GM10248 (cell line): ENCODE measurements around the gene TUT1.
A peak's percentile ranks its signal among the peaks of the same experiment; 100 is the strongest.

Source experiments
- CTCF ChIA-PET: fragments of 300-600 bp; sonication (Branson Sonifier 250); formaldehyde crosslinking; extraction: SDS; loops from one replicate; lab custom pipeline; 2021; ENCODE audit warnings: antibody characterized with exemption; lab: Yijun Ruan, JAX
- POLR2A ChIA-PET: fragments of 350-650 bp; sonication (Branson Sonifier 250); formaldehyde crosslinking; extraction: SDS; loops from one replicate; lab custom pipeline; 2020; ENCODE audit warnings: antibody characterized with exemption; lab: Yijun Ruan, JAX
- DNase-seq: peaks from one replicate; pipeline ENCODE4 v3.0.0; 2012; ENCODE audit errors: extremely low spot score
- CTCF ChIP-seq: IDR thresholded peaks from 2 replicates; pipeline ENCODE4 v1.5.1; 2012; ENCODE audit warnings: mild to moderate bottlenecking, low read depth; ENCODE audit errors: extremely low read depth, missing control alignments, control extremely low read depth

The TUT1 gene

GRCh38 chr11:62601372-62602140, 10.2 kb upstream of the TUT1 start, which contains the start of gene MTA2:
Gene MTA2 (minus strand): TSS chr11:62601865. CDS start chr11:62601450, 415 bp downstream.
- peak; percentile 98 for DNase-seq
- ChIA-PET CTCF (interaction anchor here (0.7 to 2.1 kb wide), 7 partner anchors 9 to 177 kb away, joined by 3 to 26 read pairs (median 4); partner anchors contain the start of genes B3GAT3 and TUT1), POLR2A (interaction anchor here (0.5 to 3.1 kb wide), 15 partner anchors 9 to 240 kb away, joined by 3 to 64 read pairs (median 4); partner anchors contain the start of genes C11orf98, CSKMT, EEF1G and INTS5)
- TF ChIP-seq CTCF, result peak; percentile 16

GRCh38 chr11:62601122-62601371, 9.7 kb upstream of the TUT1 start:
- peak; percentile 24 for DNase-seq

GRCh38 chr11:62600367-62601121, 9.2 kb upstream of the TUT1 start:
- ChIA-PET POLR2A (interaction anchor here (1.2 to 3.1 kb wide), 3 partner anchors 9 to 64 kb away, joined by 4 to 64 read pairs (median 21); partner anchors contain the start of genes C11orf98, CSKMT and TUT1), CTCF (interaction anchor here (1.3 to 2.5 kb wide), 3 partner anchors 8 to 19 kb away, joined by 4 to 26 read pairs (median 12); partner anchors contain the start of genes EML3 and TUT1)
- no peak for DNase-seq

More at GRCh38 chr11:62601122-62601371, 9.7 kb upstream of the TUT1 start:
- POLR2A ChIA-PET, result interaction anchor here (1.0 to 3.1 kb wide), 7 partner anchors 9 to 240 kb away, joined by 3 to 64 read pairs (median 6); partner anchors contain the start of genes C11orf98, CSKMT, INTS5 and TUT1
- no peak for TF ChIP-seq CTCF
- CTCF ChIA-PET, result interaction anchor here (0.8 to 2.1 kb wide), 5 partner anchors 9 to 176 kb away, joined by 4 to 26 read pairs (median 5); partner anchors contain the start of gene TUT1

GRCh38 chr11:62599901-62600300, 8.6 kb upstream of the TUT1 start:
- no peak for TF ChIP-seq CTCF
- ChIA-PET CTCF (interaction anchor here (2.1 to 2.5 kb wide), 2 partner anchors 8 to 12 kb away, joined by 12 to 26 read pairs; partner anchors contain the start of genes EML3 and TUT1), POLR2A (interaction anchor here (1.0 to 3.1 kb wide), 3 partner anchors 8 to 65 kb away, joined by 3 to 64 read pairs (median 6); partner anchors contain the start of genes C11orf98, CSKMT and TUT1)
- no peak for DNase-seq

More at GRCh38 chr11:62600367-62601121, 9.2 kb upstream of the TUT1 start:
- no peak for TF ChIP-seq CTCF

- ChIA-PET POLR2A (interaction anchor here (0.8 to 3.1 kb wide), 4 partner anchors 7 to 66 kb away, joined by 3 to 64 read pairs (median 5); partner anchors contain the start of genes C11orf98, CSKMT and TUT1), CTCF (interaction anchor here (1.5 to 2.5 kb wide), 2 partner anchors 12 to 15 kb away, joined by 4 to 12 read pairs; partner anchors contain the start of gene EML3)
- DNase-seq, result peak; percentile 93
- TF ChIP-seq CTCF, result no peak
Measured at GRCh38 chr11:62599069-62599696, 7.9 kb upstream of the TUT1 start.

GRCh38 chr11:62595124-62595523, 3.8 kb upstream of the TUT1 start:
- POLR2A ChIA-PET, result no interaction called here
- CTCF ChIA-PET, result interaction anchor here (1.4 to 2.6 kb wide), 2 partner anchors 16 to 99 kb away, joined by 5 to 7 read pairs; no protein-coding TSS in a partner anchor
- no peak for TF ChIP-seq CTCF
- DNase-seq, result no peak
